Neural cell (in vitro differentiated cells): Measurements from ENCODE around the gene DMGDH. TPM values are rescaled to one million over a fixed set of nuclear protein-coding genes. Genes with fewer than 3 reads are reported as not detected.

Source experiments
- H2AFZ ChIP-seq: fragments of 200-600, 300-800 bp; sonication (generic), shearing (Covaris generic); 2 replicates; pipeline ENCODE4 v1.6.0; 2014; ENCODE audit warnings: low read depth, mild to moderate bottlenecking, antibody characterized with exemption, low read length, moderate library complexity
- H3F3A ChIP-seq: fragments of 200-600 bp; shearing (Covaris generic); 2 replicates; pipeline ENCODE4 v1.6.1; 2016; ENCODE audit warnings: mild to moderate bottlenecking, moderate library complexity, mixed read lengths, antibody characterized with exemption, low read length; ENCODE audit not compliant: insufficient read depth, poor library complexity, severe bottlenecking
- H3K27ac ChIP-seq: fragments of 200-600, 300-800 bp; sonication (generic), shearing (Covaris generic); 2 replicates; pipeline ENCODE4 v1.5.1; 2014; ENCODE audit warnings: mild to moderate bottlenecking, low read length, moderate library complexity
- H3K27me3 ChIP-seq: fragments of 300-800, 200-600 bp; sonication (generic), shearing (Covaris generic); 2 replicates; pipeline ENCODE4 v1.6.0; 2014; ENCODE audit warnings: mild to moderate bottlenecking, low read depth, low read length, moderate library complexity; ENCODE audit not compliant: insufficient read depth
- H3K36me3 ChIP-seq: fragments of 300-800, 200-600 bp; sonication (generic), shearing (Covaris generic); 2 replicates; pipeline ENCODE4 v1.5.1; 2014; ENCODE audit warnings: mild to moderate bottlenecking, antibody characterized with exemption, low read length, moderate library complexity; ENCODE audit not compliant: insufficient read depth
- H3K4me2 ChIP-seq: fragments of 300-800, 200-600 bp; sonication (generic), shearing (Covaris generic); 2 replicates; pipeline ENCODE4 v1.6.0; 2014; ENCODE audit warnings: mild to moderate bottlenecking, low read length
- H3K4me3 ChIP-seq: fragments of 300-800, 200-600 bp; sonication (generic), shearing (Covaris generic); 2 replicates; pipeline ENCODE4 v1.5.1; 2014; ENCODE audit warnings: mild to moderate bottlenecking, low read length, moderate library complexity
- H3K79me2 ChIP-seq: fragments of 200-600 bp; shearing (Covaris generic); replicated peaks from 2 replicates; pipeline ENCODE4 v1.6.0; 2014; ENCODE audit warnings: mild to moderate bottlenecking, low read length, moderate library complexity; ENCODE audit not compliant: insufficient read depth
- H3K9ac ChIP-seq: fragments of 300-800, 200-600 bp; sonication (generic), shearing (Covaris generic); 2 replicates; pipeline ENCODE4 v1.6.1; 2016; ENCODE audit warnings: mild to moderate bottlenecking, low read length, mixed read lengths
- H3K9me2 ChIP-seq: fragments of 200-600 bp; shearing (Covaris generic); 2 replicates; pipeline ENCODE4 v1.6.1; 2016; ENCODE audit warnings: mild to moderate bottlenecking, low read length, mixed read lengths; ENCODE audit not compliant: insufficient read depth
- H3K9me3 ChIP-seq: fragments of 200-600, 300-800 bp; sonication (generic), shearing (Covaris generic); 2 replicates; pipeline ENCODE4 v1.6.1; 2016; ENCODE audit warnings: mild to moderate bottlenecking, mixed run types, low read length, moderate library complexity, mixed read lengths
- H4K20me1 ChIP-seq: fragments of 200-600 bp; shearing (Covaris generic); 2 replicates; pipeline ENCODE4 v1.6.1; 2016; ENCODE audit warnings: mild to moderate bottlenecking, mixed run types; ENCODE audit not compliant: insufficient read depth
- CTCF ChIP-seq: fragments of 450-650 bp; IDR thresholded peaks from 2 replicates; pipeline ENCODE4 v1.5.1; 2014; ENCODE audit warnings: antibody characterized with exemption, mild to moderate bottlenecking, moderate library complexity; ENCODE audit not compliant: poor library complexity, severe bottlenecking
- EP300 ChIP-seq: fragments of 450-650 bp; conservative IDR thresholded peaks from 2 replicates; pipeline ENCODE4 v1.6.1; 2014; ENCODE audit warnings: antibody characterized with exemption, mild to moderate bottlenecking, moderate library complexity; ENCODE audit not compliant: poor library complexity, severe bottlenecking
- EZH2 ChIP-seq: fragments of 200-600, 300-800 bp; shearing (Covaris generic), sonication (generic); IDR thresholded peaks from 2 replicates; pipeline ENCODE4 v1.6.1; 2014; ENCODE audit warnings: antibody characterized with exemption, low read length, borderline replicate concordance, mild to moderate bottlenecking; ENCODE audit not compliant: insufficient read depth, poor library complexity, severe bottlenecking
- MXI1 ChIP-seq: fragments of 450-650 bp; conservative IDR thresholded peaks from 2 replicates; pipeline ENCODE4 v1.6.1; 2014; ENCODE audit warnings: antibody characterized with exemption, mild to moderate bottlenecking; ENCODE audit not compliant: poor library complexity, severe bottlenecking
- POLR2AphosphoS5 ChIP-seq: IDR thresholded peaks from 2 replicates; pipeline ENCODE4 v1.6.1; 2012
- RAD21 ChIP-seq: fragments of 450-650 bp; conservative IDR thresholded peaks from 2 replicates; pipeline ENCODE4 v1.6.1; 2014; ENCODE audit warnings: antibody characterized with exemption, mild to moderate bottlenecking, moderate library complexity
- REST ChIP-seq: IDR thresholded peaks from 2 replicates; pipeline ENCODE4 v1.6.1; 2012; ENCODE audit warnings: borderline replicate concordance
- SMC3 ChIP-seq: fragments of 450-650 bp; conservative IDR thresholded peaks from 2 replicates; pipeline ENCODE4 v1.6.1; 2014; ENCODE audit warnings: antibody characterized with exemption, mild to moderate bottlenecking, moderate library complexity; ENCODE audit not compliant: poor library complexity
- TAF1 ChIP-seq: IDR thresholded peaks from 2 replicates; pipeline ENCODE4 v1.6.1; 2012; ENCODE audit warnings: low read depth
- polyA plus RNA-seq: library from polyadenylated mRNA; depleted of rRNA; stranded (reverse); fragments of >200 nt; gene quantifications from 2 replicates; pipeline ENCODE4 v1.2.3, GENCODE V29; 2014

DMGDH gene
- polyA plus RNA-seq, 1 donor from 2014 or later = 0.93 TPM

GRCh38 chr5:78985116-78985724, 84.3 kb downstream of the DMGDH start, which contains the start of gene ARSB:
TSS of gene ARSB (minus strand) at chr5:78985310. CDS start at chr5:78985248, 62 bp downstream.
- Histone ChIP-seq H3K4me3 (peak within 1 kb of the TSS; percentile 68), H3K27ac (peak within 1 kb of the TSS; percentile 90), H3K9me2 (no peaks in the 10 kb centered on the region), H3K4me2 (peak within 1 kb of the TSS; percentile 87), H2AFZ (peak within 1 kb of the TSS; percentile 93), H3K36me3 (no peaks in the 10 kb centered on the region), H3K27me3 (no peaks in the 10 kb centered on the region), H3K9me3 (no peaks in the 10 kb centered on the region), H3F3A (no peaks in the 10 kb centered on the region), H4K20me1 (no peaks in the 10 kb centered on the region), H3K9ac (peak within 1 kb of the TSS; percentile 88), H3K79me2 (peaks cover 6% of the 10 kb centered on the region)
- no peak for TF ChIP-seq REST
- TF ChIP-seq CTCF = no peak
- no peak for TF ChIP-seq RAD21
- TF ChIP-seq EZH2 = no peak
- TF ChIP-seq MXI1 = no peak
- no peak for TF ChIP-seq EP300
- no peak for TF ChIP-seq POLR2AphosphoS5
- TF ChIP-seq SMC3 = no peak
- no peak for TF ChIP-seq TAF1

- Histone ChIP-seq H3K27ac (peak overlapping the region; percentile 90), H3K9me2 (no peaks in the 10 kb centered on the region), H3K36me3 (no peaks in the 10 kb centered on the region), H2AFZ (peak overlapping the region; percentile 93), H3K27me3 (no peaks in the 10 kb centered on the region), H3K4me2 (peak overlapping the region; percentile 87), H3K4me3 (peak overlapping the region; percentile 68), H3K9ac (peak overlapping the region; percentile 88), H3K9me3 (no peaks in the 10 kb centered on the region), H3F3A (no peaks in the 10 kb centered on the region), H4K20me1 (no peaks in the 10 kb centered on the region), H3K79me2 (peaks cover 6% of the 10 kb centered on the region)
- TF ChIP-seq REST (peak; percentile 65), EZH2 (no peak), EP300 (peak; percentile 36), MXI1 (peak; percentile 60), RAD21 (no peak), POLR2AphosphoS5 (peak; percentile 72), CTCF (peak; percentile 55), TAF1 (peak; percentile 38), SMC3 (peak; percentile 34)
Observed at GRCh38 chr5:78984439-78985115, 84.9 kb downstream of the DMGDH start.
